Measurements from ENCODE around the gene LRMDA.
"Not testable (repeated sequence)": the region's sequence is repeated elsewhere in the genome, so short reads cannot be mapped to it uniquely, and the experiment has no call there.

Gene LRMDA

GRCh38 chr10:75593692-75594556 lies 162.5 kb downstream of the LRMDA start:
- TF ChIP-seq ZNF274 (IDR thresholded peaks at IDR 0.05; ENCODE audit: low read depth, low read length) = no peak
- H3K4me3 ChIP-seq (ENCODE audit: low read length) = no peak overlapping the region

- no peak overlapping the region for H3K4me3 ChIP-seq (ENCODE audit: low read length)
- TF ChIP-seq ZNF274 (IDR thresholded peaks at IDR 0.05; ENCODE audit: low read depth, low read length) = no peak
Measured at GRCh38 chr10:75596930-75597620, 165.7 kb downstream of the LRMDA start.

GRCh38 chr10:75597773-75598440 lies 166.5 kb downstream of the LRMDA start:
- no peak overlapping the region for H3K4me3 ChIP-seq (ENCODE audit: low read length)
- TF ChIP-seq ZNF274 (IDR thresholded peaks at IDR 0.05; ENCODE audit: low read depth, low read length) = no peak

GRCh38 chr10:75598998-75599397 lies 167.6 kb downstream of the LRMDA start:
- H3K4me3 ChIP-seq (ENCODE audit: low read length) = no peak overlapping the region
- TF ChIP-seq ZNF274 (IDR thresholded peaks at IDR 0.05; ENCODE audit: low read depth, low read length) = no peak

GRCh38 chr10:75599875-75600648 lies 168.6 kb downstream of the LRMDA start:
- no peak overlapping the region for H3K4me3 ChIP-seq (ENCODE audit: low read length)
- TF ChIP-seq ZNF274 (IDR thresholded peaks at IDR 0.05; ENCODE audit: low read depth, low read length) = no peak

GRCh38 chr10:75600833-75601232 lies 169.4 kb downstream of the LRMDA start:
- H3K4me3 ChIP-seq (ENCODE audit: low read length) = no peak overlapping the region
- no peak for TF ChIP-seq ZNF274 (IDR thresholded peaks at IDR 0.05; ENCODE audit: low read depth, low read length)

GRCh38 chr10:75602341-75602740 lies 170.9 kb downstream of the LRMDA start:
- TF ChIP-seq ZNF274 (IDR thresholded peaks at IDR 0.05; ENCODE audit: low read depth, low read length) = no peak
- H3K4me3 ChIP-seq (ENCODE audit: low read length) = no peak overlapping the region

GRCh38 chr10:75605096-75605495 lies 173.7 kb downstream of the LRMDA start:
- H3K4me3 ChIP-seq (ENCODE audit: low read length) = no peak overlapping the region
- no peak for TF ChIP-seq ZNF274 (IDR thresholded peaks at IDR 0.05; ENCODE audit: low read depth, low read length)

- not testable (repeated sequence) for H3K4me3 ChIP-seq (ENCODE audit: low read length)
Measured at GRCh38 chr10:75605795-75606194, 174.4 kb downstream of the LRMDA start.

- no peak for TF ChIP-seq ZNF274 (IDR thresholded peaks at IDR 0.05; ENCODE audit: low read depth, low read length)
- H3K4me3 ChIP-seq (ENCODE audit: low read length) = no peak overlapping the region; the same call in 1 of the 2 replicates
Measured at GRCh38 chr10:75606203-75606779, 174.9 kb downstream of the LRMDA start.

GRCh38 chr10:75607576-75607975 lies 176.2 kb downstream of the LRMDA start:
- TF ChIP-seq ZNF274 (IDR thresholded peaks at IDR 0.05; ENCODE audit: low read depth, low read length) = no peak
- H3K4me3 ChIP-seq (ENCODE audit: low read length) = no peak overlapping the region

- H3K4me3 ChIP-seq (ENCODE audit: low read length) = no peak overlapping the region
- no peak for TF ChIP-seq ZNF274 (IDR thresholded peaks at IDR 0.05; ENCODE audit: low read depth, low read length)
Measured at GRCh38 chr10:75610183-75610582, 178.8 kb downstream of the LRMDA start.

- TF ChIP-seq ZNF274 (IDR thresholded peaks at IDR 0.05; ENCODE audit: low read depth, low read length) = no peak
Measured at GRCh38 chr10:75611172-75611992, 180.0 kb downstream of the LRMDA start.

More at GRCh38 chr10:75611172-75611992, 180.0 kb downstream of the LRMDA start:
- peak overlapping the region; percentile 57; the same call in 1 of the 2 replicates for H3K4me3 ChIP-seq (ENCODE audit: low read length)

All from GM08714 (cell line).